Mucosa of gallbladder (tissue), 1 donor: ENCODE data around the gene IL1RAPL2. TPM values are rescaled to one million over a fixed set of nuclear protein-coding genes. Genes with fewer than 3 reads are reported as not detected.

ENCODE experiments used
- DNase-seq: peaks from one replicate; pipeline ENCODE4 v3.0.0-alpha.2; 2020; ENCODE audit warnings: low spot score
- total RNA-seq: library from RNA; stranded (reverse); gene quantifications from one replicate; pipeline ENCODE4 v1.2.1, GENCODE V29; 2021
- donor health status: DM: no; HTN: no; CAD: no.

Gene IL1RAPL2
- total RNA-seq, 1 donor from 2014 or later = 0.35 TPM

- no peak for DNase-seq
These were observed 700.5 kb downstream of the IL1RAPL2 start for GRCh38 chrX:105266456-105266855.

- DNase-seq = no peak
These were observed 701.2 kb downstream of the IL1RAPL2 start for GRCh38 chrX:105267167-105267566.

- DNase-seq = no peak
These were observed 703.4 kb downstream of the IL1RAPL2 start for GRCh38 chrX:105269386-105269785.

GRCh38 chrX:105273326-105273725 is 707.3 kb downstream of the IL1RAPL2 start:
- no peak for DNase-seq

GRCh38 chrX:105274091-105274490 is 708.1 kb downstream of the IL1RAPL2 start:
- DNase-seq = no peak

- DNase-seq = no peak
These were observed 711.1 kb downstream of the IL1RAPL2 start for GRCh38 chrX:105277132-105277531.

- DNase-seq = no peak
These were observed 716.1 kb downstream of the IL1RAPL2 start for GRCh38 chrX:105282077-105282476.

GRCh38 chrX:105297041-105297440 is 731.0 kb downstream of the IL1RAPL2 start:
- no peak for DNase-seq

- no peak for DNase-seq
These were observed 733.3 kb downstream of the IL1RAPL2 start for GRCh38 chrX:105299286-105299685.

- DNase-seq = no peak
These were observed 736.2 kb downstream of the IL1RAPL2 start for GRCh38 chrX:105302246-105302645.

- DNase-seq = no peak
These were observed 741.8 kb downstream of the IL1RAPL2 start for GRCh38 chrX:105307762-105308161.

- no peak for DNase-seq
These were observed 747.6 kb downstream of the IL1RAPL2 start for GRCh38 chrX:105313596-105313995.

GRCh38 chrX:105314458-105314857 is 748.5 kb downstream of the IL1RAPL2 start:
- no peak for DNase-seq

GRCh38 chrX:105315248-105315647 is 749.2 kb downstream of the IL1RAPL2 start:
- no peak for DNase-seq

- no peak for DNase-seq
These were observed 751.1 kb downstream of the IL1RAPL2 start for GRCh38 chrX:105317117-105317516.

GRCh38 chrX:105323928-105324327 is 757.9 kb downstream of the IL1RAPL2 start:
- no peak for DNase-seq

GRCh38 chrX:105328773-105329172 is 762.8 kb downstream of the IL1RAPL2 start:
- no peak for DNase-seq

GRCh38 chrX:105331244-105331643 is 765.2 kb downstream of the IL1RAPL2 start:
- DNase-seq = no peak

GRCh38 chrX:105347373-105347772 is 781.4 kb downstream of the IL1RAPL2 start:
- no peak for DNase-seq

- DNase-seq = no peak
These were observed 783.5 kb downstream of the IL1RAPL2 start for GRCh38 chrX:105349476-105349875.

- DNase-seq = no peak
These were observed 809.8 kb downstream of the IL1RAPL2 start for GRCh38 chrX:105375816-105376215.

GRCh38 chrX:105424729-105425128 is 858.7 kb downstream of the IL1RAPL2 start:
- no peak for DNase-seq

- no peak for DNase-seq
These were observed 885.4 kb downstream of the IL1RAPL2 start for GRCh38 chrX:105451401-105451800.

- DNase-seq = no peak
These were observed 892.8 kb downstream of the IL1RAPL2 start for GRCh38 chrX:105458846-105459245.

- DNase-seq = no peak
These were observed 894.4 kb downstream of the IL1RAPL2 start for GRCh38 chrX:105460376-105460775.
